Transverse colon (tissue), 4 donors: ENCODE results near the gene RCAN2. TPM values are rescaled to one million over a fixed set of nuclear protein-coding genes. Genes with fewer than 3 reads are reported as not detected.

Experiments
- DNase-seq: peaks from one replicate; pipeline ENCODE4 v3.0.0-alpha.2; 2019
- H3K27ac ChIP-seq, 4 donors: fragments of 200-600 bp; sonication (generic); 2 replicates each; pipeline ENCODE4 v1.5.1; 2016 to 2018; ENCODE audit warnings: inconsistent platforms in 4 of 4
- H3K27me3 ChIP-seq: fragments of 200-600 bp; sonication (generic); 2 replicates; pipeline ENCODE4 v1.5.1; 2017; ENCODE audit warnings: inconsistent platforms
- H3K36me3 ChIP-seq, 4 donors: fragments of 200-600 bp; sonication (generic); 2 replicates each; pipeline ENCODE4 v1.5.1; 2017 to 2019; ENCODE audit warnings: inconsistent platforms in 4 of 4
- H3K4me1 ChIP-seq, 4 donors: fragments of 200-600 bp; sonication (generic); 2 replicates each; pipeline ENCODE4 v1.5.1; 2017 to 2020; ENCODE audit warnings: inconsistent platforms in 4 of 4
- H3K4me3 ChIP-seq, 4 donors: fragments of 200-600 bp; sonication (generic); 1 replicate in 1 of 4; 2 replicates in 3 of 4; pipeline versions ENCODE4 v1.5.1 to v1.6.1; 2017 to 2019; ENCODE audit warnings: inconsistent platforms in 4 of 4
- H3K9me3 ChIP-seq, 2 donors: fragments of 200-600 bp; sonication (generic); 2 replicates each; pipeline ENCODE4 v1.5.1; 2017 to 2019; ENCODE audit warnings: inconsistent platforms in 2 of 2
- CTCF ChIP-seq, 5 experiments: fragments of 200-600 bp in 3 of 5; fragments of 450-650 bp in 2 of 5; sonication (generic) in 3 of 5; IDR thresholded peaks; 1 replicate in 2 of 5; 2 replicates in 3 of 5; pipeline ENCODE4 v1.5.1; 2016 to 2017; ENCODE audit warnings: antibody characterized with exemption in 5 of 5, inconsistent platforms in 3 of 5, mild to moderate bottlenecking in 2 of 5, moderate library complexity in 1 of 5
- EP300 ChIP-seq: sonication (generic); formaldehyde crosslinking; IDR thresholded peaks from one replicate; pipeline ENCODE4 v1.6.1; 2017; ENCODE audit warnings: antibody characterized with exemption, low read depth
- POLR2A ChIP-seq: fragments of 450-650 bp; IDR thresholded peaks from one replicate; pipeline ENCODE4 v1.6.1; 2016; ENCODE audit warnings: antibody characterized with exemption, mild to moderate bottlenecking, moderate library complexity
- POLR2AphosphoS5 ChIP-seq, 3 donors: sonication (generic); formaldehyde crosslinking; IDR thresholded peaks; one replicate each; pipeline ENCODE4 v1.6.1; 2016; ENCODE audit warnings: antibody characterized with exemption in 3 of 3
- WGBS, 2 donors: methylation state at CpG; one replicate each; pipeline ENCODE4 v1.1.5; 2018; ENCODE audit warnings: low coverage in 1 of 2; 5-methylcytosine and 5-hydroxymethylcytosine counted together
- in situ Hi-C, 4 donors: fragments of 200-750 bp; cut with MboI; loops; one replicate each; pipeline versions ENCODE4 v1.15.0 to v1.15.1; 2017; ENCODE audit warnings: low sequenced_read_pairs in 3 of 4, low pct_ligation_motif_present in 1 of 4, low pct_unique_long_range_greater_than_20kb in 1 of 4
- intact Hi-C: fragments of 100-400 bp; cut with DNase I; formaldehyde crosslinking; loops from one replicate; pipeline ENCODE4 v1.15.1; 2023; ENCODE audit warnings: low total_unique reads
- total RNA-seq, 4 donors: library from RNA; depleted of rRNA; stranded (reverse); fragments of >200 nt; gene quantifications; one replicate each; pipeline ENCODE4 v1.1.0, GENCODE V29; 2016

RCAN2 gene
- total RNA-seq, 4 donors from 2014 or later: 1.9 to 9.5 (median 7.5) TPM

- WGBS, 2 donors: 73 to 100% methylated on average over 1 of the region's 1 CpG
- H3K9me3 ChIP-seq: no peaks in the 10 kb centered on the region
- peaks cover 0 to 4% (median 0%) of the 10 kb centered on the region in 4 donors for H3K4me1 ChIP-seq
- TF ChIP-seq EP300 (no peak), POLR2A (no peak), CTCF (IDR thresholded peaks at IDR 0.05) (no peak), POLR2AphosphoS5 (IDR thresholded peaks at IDR 0.05) (no peak)
- no peaks in the 10 kb centered on the region for H3K27me3 ChIP-seq
- no peaks in the 10 kb centered on the region for H3K36me3 ChIP-seq
- no peak for DNase-seq
- H3K4me3 ChIP-seq: no peak overlapping the region
- H3K27ac ChIP-seq: no peak overlapping the region
- intact Hi-C loops: no loop called here
- in situ Hi-C loops: no loop called here
These were observed 175.7 kb downstream of the RCAN2 start for GRCh38 chr6:46315589-46315988.

GRCh38 chr6:46312654-46313053 lies 178.6 kb downstream of the RCAN2 start:
- no peaks in the 10 kb centered on the region for H3K4me1 ChIP-seq
- H3K27ac ChIP-seq: no peak overlapping the region
- intact Hi-C loops (no loop called here), in situ Hi-C loops (no loop called here)
- no peaks in the 10 kb centered on the region for H3K36me3 ChIP-seq
- no peak for DNase-seq
- no peaks in the 10 kb centered on the region for H3K27me3 ChIP-seq
- 87 to 100% methylated on average over 1 to 3 of the region's 3 CpGs for whole genome bisulfite sequencing, 2 donors
- TF ChIP-seq CTCF (IDR thresholded peaks at IDR 0.05) (no peak), POLR2AphosphoS5 (IDR thresholded peaks at IDR 0.05) (no peak), POLR2A (no peak), EP300 (no peak)
- no peak overlapping the region for H3K4me3 ChIP-seq
- no peaks in the 10 kb centered on the region for H3K9me3 ChIP-seq

GRCh38 chr6:46310196-46310595 lies 181.1 kb downstream of the RCAN2 start:
- TF ChIP-seq CTCF (IDR thresholded peaks at IDR 0.05) (no peak), POLR2A (no peak), EP300 (no peak), POLR2AphosphoS5 (IDR thresholded peaks at IDR 0.05) (no peak)
- H3K4me3 ChIP-seq: no peak overlapping the region
- in situ Hi-C loops: no loop called here

GRCh38 chr6:46306431-46306830 lies 184.8 kb downstream of the RCAN2 start:
- no peaks in the 10 kb centered on the region for H3K27me3 ChIP-seq
- no peak overlapping the region for H3K4me3 ChIP-seq
- H3K27ac ChIP-seq: no peak overlapping the region
- in situ Hi-C loops: no loop called here
- no peaks in the 10 kb centered on the region for H3K4me1 ChIP-seq
- H3K36me3 ChIP-seq: no peaks in the 10 kb centered on the region
- intact Hi-C loops: no loop called here
- TF ChIP-seq EP300 (no peak), POLR2A (no peak), CTCF (IDR thresholded peaks at IDR 0.05) (no peak), POLR2AphosphoS5 (IDR thresholded peaks at IDR 0.05) (no peak)
- no peaks in the 10 kb centered on the region for H3K9me3 ChIP-seq
- no peak for DNase-seq
- WGBS, 2 donors: 27 to 78% methylated on average over 1 to 2 of the region's 2 CpGs

More at GRCh38 chr6:46310196-46310595, 181.1 kb downstream of the RCAN2 start:
- 81 to 100% methylated on average over 1 of the region's 1 CpG for WGBS, 2 donors
- Histone ChIP-seq H3K36me3 (no peaks in the 10 kb centered on the region), H3K4me1 (no peaks in the 10 kb centered on the region), H3K27me3 (no peaks in the 10 kb centered on the region), H3K27ac (no peak overlapping the region), H3K9me3 (no peaks in the 10 kb centered on the region)
- DNase-seq: no peak
- intact Hi-C loops: no loop called here
